ENCODE data around the gene AKAP12.
A peak's percentile ranks its signal among the peaks of the same experiment; 100 is the strongest.

Gene AKAP12

GRCh38 chr6:151205721-151206600 is 33.8 kb upstream of the AKAP12 start:
- TF ChIP-seq TAF1 (IDR thresholded peaks at IDR 0.05; ENCODE audit: borderline replicate concordance, insufficient read depth, low read length) (no peak), SIN3A (IDR thresholded peaks at IDR 0.05; ENCODE audit: borderline replicate concordance, insufficient read depth, low read length) (no peak), FOXP2 (optimal IDR thresholded peaks at IDR 0.05; ENCODE audit: borderline replicate concordance, extremely low read depth, extremely low read length, insufficient read depth) (no peak), POLR2AphosphoS5 (IDR thresholded peaks at IDR 0.05; ENCODE audit: low read depth, low read length) (no peak)

DNA sequence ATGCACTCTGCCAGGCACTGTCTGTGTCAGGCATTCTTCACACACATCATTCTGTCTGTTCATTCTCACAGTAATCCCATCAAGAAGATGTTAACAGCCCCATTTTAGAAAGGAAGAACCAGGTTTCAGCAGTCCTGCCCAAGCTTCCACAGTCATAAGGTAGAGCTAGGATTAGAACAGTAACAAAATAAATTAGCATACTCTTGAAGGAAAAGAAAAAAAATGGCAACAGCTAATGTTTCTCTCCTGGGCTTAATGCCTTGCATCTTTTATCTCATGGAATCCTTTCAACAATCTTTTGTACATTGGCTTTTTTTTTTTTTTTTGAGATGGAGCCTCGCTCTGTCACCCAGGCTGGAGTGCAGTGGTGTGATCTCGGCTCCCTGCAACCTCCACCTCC is 32.1 kb upstream of the AKAP12 start:
- TF ChIP-seq SIN3A (IDR thresholded peaks at IDR 0.05; ENCODE audit: borderline replicate concordance, insufficient read depth, low read length), result no peak
- TF ChIP-seq FOXP2 (optimal IDR thresholded peaks at IDR 0.05; ENCODE audit: borderline replicate concordance, extremely low read depth, extremely low read length, insufficient read depth), result no peak
- TF ChIP-seq TAF1 (IDR thresholded peaks at IDR 0.05; ENCODE audit: borderline replicate concordance, insufficient read depth, low read length), result no peak
- TF ChIP-seq, protein P1, sequence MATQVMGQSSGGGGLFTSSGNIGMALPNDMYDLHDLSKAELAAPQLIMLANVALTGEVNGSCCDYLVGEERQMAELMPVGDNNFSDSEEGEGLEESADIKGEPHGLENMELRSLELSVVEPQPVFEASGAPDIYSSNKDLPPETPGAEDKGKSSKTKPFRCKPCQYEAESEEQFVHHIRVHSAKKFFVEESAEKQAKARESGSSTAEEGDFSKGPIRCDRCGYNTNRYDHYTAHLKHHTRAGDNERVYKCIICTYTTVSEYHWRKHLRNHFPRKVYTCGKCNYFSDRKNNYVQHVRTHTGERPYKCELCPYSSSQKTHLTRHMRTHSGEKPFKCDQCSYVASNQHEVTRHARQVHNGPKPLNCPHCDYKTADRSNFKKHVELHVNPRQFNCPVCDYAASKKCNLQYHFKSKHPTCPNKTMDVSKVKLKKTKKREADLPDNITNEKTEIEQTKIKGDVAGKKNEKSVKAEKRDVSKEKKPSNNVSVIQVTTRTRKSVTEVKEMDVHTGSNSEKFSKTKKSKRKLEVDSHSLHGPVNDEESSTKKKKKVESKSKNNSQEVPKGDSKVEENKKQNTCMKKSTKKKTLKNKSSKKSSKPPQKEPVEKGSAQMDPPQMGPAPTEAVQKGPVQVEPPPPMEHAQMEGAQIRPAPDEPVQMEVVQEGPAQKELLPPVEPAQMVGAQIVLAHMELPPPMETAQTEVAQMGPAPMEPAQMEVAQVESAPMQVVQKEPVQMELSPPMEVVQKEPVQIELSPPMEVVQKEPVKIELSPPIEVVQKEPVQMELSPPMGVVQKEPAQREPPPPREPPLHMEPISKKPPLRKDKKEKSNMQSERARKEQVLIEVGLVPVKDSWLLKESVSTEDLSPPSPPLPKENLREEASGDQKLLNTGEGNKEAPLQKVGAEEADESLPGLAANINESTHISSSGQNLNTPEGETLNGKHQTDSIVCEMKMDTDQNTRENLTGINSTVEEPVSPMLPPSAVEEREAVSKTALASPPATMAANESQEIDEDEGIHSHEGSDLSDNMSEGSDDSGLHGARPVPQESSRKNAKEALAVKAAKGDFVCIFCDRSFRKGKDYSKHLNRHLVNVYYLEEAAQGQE (IDR thresholded peaks at IDR 0.05; ENCODE audit: insufficient read depth in 1 of 2, low read depth in 2 of 2, low read length in 2 of 2), result no peak
- TF ChIP-seq POLR2AphosphoS5 (IDR thresholded peaks at IDR 0.05; ENCODE audit: low read depth, low read length), result no peak

GRCh38 chr6:151209071-151209831 is 30.5 kb upstream of the AKAP12 start:
- TF ChIP-seq SIN3A (IDR thresholded peaks at IDR 0.05; ENCODE audit: borderline replicate concordance, insufficient read depth, low read length) (0 out of 2 replicates have a peak, but pooled peaks have one; percentile 43), POLR2AphosphoS5 (IDR thresholded peaks at IDR 0.05; ENCODE audit: low read depth, low read length) (no peak), FOXP2 (optimal IDR thresholded peaks at IDR 0.05; ENCODE audit: borderline replicate concordance, extremely low read depth, extremely low read length, insufficient read depth) (no peak)
- TF ChIP-seq, protein P1 (IDR thresholded peaks at IDR 0.05; ENCODE audit: insufficient read depth in 1 of 2, low read depth in 2 of 2, low read length in 2 of 2), result no peak

DNA sequence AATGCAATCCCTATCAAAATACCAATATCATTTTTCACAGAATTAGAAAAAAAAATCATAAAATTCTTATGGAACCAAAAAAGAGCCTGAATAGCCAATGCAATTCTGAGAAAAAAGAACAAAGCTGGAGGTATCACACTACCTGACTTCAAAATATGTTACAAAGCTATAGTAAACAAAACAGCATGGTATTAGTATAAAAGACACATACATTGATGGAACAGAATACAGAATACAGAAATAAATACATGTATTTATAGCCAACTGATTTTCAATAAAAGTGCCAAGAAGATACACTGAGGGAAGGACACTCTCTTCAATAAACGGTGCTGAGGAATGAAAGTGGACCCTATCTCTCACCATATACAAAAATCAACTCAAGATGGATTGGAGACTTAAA is 28.7 kb upstream of the AKAP12 start:
- TF ChIP-seq, protein P1 (IDR thresholded peaks at IDR 0.05; ENCODE audit: insufficient read depth in 1 of 2, low read depth in 2 of 2, low read length in 2 of 2), result no peak
- no peak for TF ChIP-seq POLR2AphosphoS5 (IDR thresholded peaks at IDR 0.05; ENCODE audit: low read depth, low read length)
- no peak for TF ChIP-seq SIN3A (IDR thresholded peaks at IDR 0.05; ENCODE audit: borderline replicate concordance, insufficient read depth, low read length)
- TF ChIP-seq TAF1 (IDR thresholded peaks at IDR 0.05; ENCODE audit: borderline replicate concordance, insufficient read depth, low read length), result no peak

GRCh38 chr6:151213352-151213751 is 26.4 kb upstream of the AKAP12 start:
- no peak for TF ChIP-seq FOXP2 (optimal IDR thresholded peaks at IDR 0.05; ENCODE audit: borderline replicate concordance, extremely low read depth, extremely low read length, insufficient read depth)
- no peak for TF ChIP-seq TAF1 (IDR thresholded peaks at IDR 0.05; ENCODE audit: borderline replicate concordance, insufficient read depth, low read length)
- TF ChIP-seq, protein P1 (IDR thresholded peaks at IDR 0.05; ENCODE audit: insufficient read depth in 1 of 2, low read depth in 2 of 2, low read length in 2 of 2), result no peak
- TF ChIP-seq POLR2AphosphoS5 (IDR thresholded peaks at IDR 0.05; ENCODE audit: low read depth, low read length), result no peak
- no peak for TF ChIP-seq SIN3A (IDR thresholded peaks at IDR 0.05; ENCODE audit: borderline replicate concordance, insufficient read depth, low read length)

Measured in PFSK-1 (cell line).